Measurements from ENCODE around the gene OR8B4.

The OR8B4 gene

GRCh38 chr11:124463324-124463723, 38.7 kb upstream of the OR8B4 start:
- no peak for TF ChIP-seq CTCF (IDR thresholded peaks at IDR 0.05)

GRCh38 chr11:124460459-124460858, 35.8 kb upstream of the OR8B4 start:
- no peak for TF ChIP-seq CTCF (IDR thresholded peaks at IDR 0.05)

GRCh38 chr11:124454552-124454951, 29.9 kb upstream of the OR8B4 start:
- no peak for TF ChIP-seq CTCF (IDR thresholded peaks at IDR 0.05)

- no peak for TF ChIP-seq CTCF (IDR thresholded peaks at IDR 0.05)
Measured at GRCh38 chr11:124446916-124447315, 22.2 kb upstream of the OR8B4 start.

GRCh38 chr11:124445646-124446150, 21.0 kb upstream of the OR8B4 start, which contains the start of gene OR8B8:
Gene OR8B8, minus strand, starts transcription at chr11:124445696. Its CDS starts 4,611 bp downstream, at chr11:124441085.
- no peak for TF ChIP-seq CTCF (IDR thresholded peaks at IDR 0.05)

- no peak for TF ChIP-seq CTCF (IDR thresholded peaks at IDR 0.05)
Measured at GRCh38 chr11:124442847-124443246, 18.2 kb upstream of the OR8B4 start.

- no peak for TF ChIP-seq CTCF (IDR thresholded peaks at IDR 0.05)
Measured at GRCh38 chr11:124442442-124442841, 17.8 kb upstream of the OR8B4 start.

GRCh38 chr11:124441519-124441918, 16.8 kb upstream of the OR8B4 start:
- TF ChIP-seq CTCF (IDR thresholded peaks at IDR 0.05): no peak

Data from LNCAP (cell line).